WTC11 (cell line): Measurements from ENCODE around the gene ZC3H13. TPM values are rescaled to one million over a fixed set of nuclear protein-coding genes. Genes with fewer than 3 reads are reported as not detected.

Experiments
- ATAC-seq: fragments of 200-7000 bp; cut with Tn5 transposase; 2 replicates; pipeline ENCODE4 v1.10.0; 2021; ENCODE audit warnings: mild to moderate bottlenecking, moderate library complexity
- CTCF ChIA-PET: fragments of 300-600 bp; sonication (Branson Sonifier 250); formaldehyde crosslinking; loops from one replicate; lab custom pipeline; 2021; ENCODE audit warnings: antibody characterized with exemption; lab: Charles Lee
- POLR2A ChIA-PET: fragments of 350-600 bp; sonication (Branson Sonifier 250); formaldehyde crosslinking; loops from one replicate; lab custom pipeline; 2021; ENCODE audit warnings: antibody characterized with exemption; lab: Charles Lee
- DNase-seq: peaks from one replicate; pipeline ENCODE4 v3.0.0; 2021; ENCODE audit warnings: low spot score
- H3K27ac Mint-ChIP-seq: 2 replicates; pipeline ENCODE4 v1.8.0; 2021; ENCODE audit warnings: mixed read lengths
- H3K27me3 Mint-ChIP-seq: 2 replicates; pipeline ENCODE4 v1.8.0; 2021; ENCODE audit warnings: low read depth, mild to moderate bottlenecking, moderate library complexity, mixed read lengths
- H3K36me3 Mint-ChIP-seq: 2 replicates; pipeline ENCODE4 v1.8.0; 2021; ENCODE audit warnings: mixed read lengths
- H3K4me1 Mint-ChIP-seq: 2 replicates; pipeline ENCODE4 v1.8.0; 2022; ENCODE audit warnings: mixed read lengths
- H3K4me3 Mint-ChIP-seq: 2 replicates; pipeline ENCODE4 v1.8.0; 2021; ENCODE audit warnings: mild to moderate bottlenecking, moderate library complexity, mixed read lengths
- H3K9me3 Mint-ChIP-seq: 2 replicates; pipeline ENCODE4 v1.8.0; 2021; ENCODE audit warnings: mixed read lengths
- AR ChIP-seq: fragments of 250-450 bp; sonication (Bioruptor Pico); IDR thresholded peaks from 2 replicates; pipeline ENCODE4 v1.9.0; 2021; ENCODE audit warnings: mild to moderate bottlenecking
- ELF4 ChIP-seq: sonication (generic); formaldehyde crosslinking; IDR thresholded peaks from 2 replicates; pipeline ENCODE4 v1.8.1; 2022; ENCODE audit warnings: low read depth, mild to moderate bottlenecking, moderate library complexity, missing genetic modification reagents
- FOXJ3 ChIP-seq: sonication (generic); formaldehyde crosslinking; IDR thresholded peaks from 2 replicates; pipeline ENCODE4 v1.9.0; 2021; ENCODE audit warnings: missing genetic modification reagents, mild to moderate bottlenecking, borderline replicate concordance
- FOXK1 ChIP-seq: sonication (generic); formaldehyde crosslinking; IDR thresholded peaks from 2 replicates; pipeline ENCODE4 v1.8.0; 2022; ENCODE audit warnings: mild to moderate bottlenecking, moderate library complexity, missing genetic modification reagents
- FOXP1 ChIP-seq: sonication (generic); formaldehyde crosslinking; IDR thresholded peaks from 2 replicates; pipeline ENCODE4 v1.8.0; 2022; ENCODE audit warnings: missing genetic modification reagents, mild to moderate bottlenecking, moderate library complexity, borderline replicate concordance
- GABPB1 ChIP-seq: sonication (generic); formaldehyde crosslinking; IDR thresholded peaks from 2 replicates; pipeline ENCODE4 v1.8.1; 2023; ENCODE audit warnings: mild to moderate bottlenecking, missing genetic modification reagents
- GRHL2 ChIP-seq: fragments of 250-450 bp; sonication (Bioruptor Pico); IDR thresholded peaks from 2 replicates; pipeline ENCODE4 v1.8.0; 2022; ENCODE audit warnings: mild to moderate bottlenecking, moderate library complexity; ENCODE audit not compliant: insufficient replicate concordance, severe bottlenecking
- MAX ChIP-seq: sonication (generic); formaldehyde crosslinking; IDR thresholded peaks from 2 replicates; pipeline ENCODE4 v1.8.0; 2022; ENCODE audit warnings: mild to moderate bottlenecking, missing genetic modification reagents
- MXD4 ChIP-seq: fragments of 250-450 bp; sonication (Bioruptor Pico); IDR thresholded peaks from 2 replicates; pipeline ENCODE4 v1.8.0; 2021; ENCODE audit warnings: mild to moderate bottlenecking, moderate library complexity, borderline replicate concordance
- MYBL2 ChIP-seq: sonication (generic); formaldehyde crosslinking; IDR thresholded peaks from 2 replicates; pipeline ENCODE4 v1.8.1; 2023; ENCODE audit warnings: mild to moderate bottlenecking, moderate library complexity, missing genetic modification reagents
- NR2C2 ChIP-seq: sonication (generic); formaldehyde crosslinking; IDR thresholded peaks from 2 replicates; pipeline ENCODE4 v1.8.0; 2022; ENCODE audit warnings: mild to moderate bottlenecking, missing genetic modification reagents
- NR3C1 ChIP-seq: sonication (generic); formaldehyde crosslinking; conservative IDR thresholded peaks from 2 replicates; pipeline ENCODE4 v1.8.1; 2023; ENCODE audit warnings: low read depth, mild to moderate bottlenecking, missing genetic modification reagents
- SOX15 ChIP-seq: fragments of 250-450 bp; sonication (Bioruptor Pico); IDR thresholded peaks from 2 replicates; pipeline ENCODE4 v1.9.0; 2021; ENCODE audit warnings: mild to moderate bottlenecking
- SP1 ChIP-seq: sonication (generic); formaldehyde crosslinking; conservative IDR thresholded peaks from 2 replicates; pipeline ENCODE4 v1.8.1; 2022; ENCODE audit warnings: missing genetic modification reagents
- TCF7 ChIP-seq: sonication (generic); formaldehyde crosslinking; IDR thresholded peaks from 2 replicates; pipeline ENCODE4 v1.8.0; 2022; ENCODE audit warnings: mild to moderate bottlenecking, low read depth, missing genetic modification reagents, moderate library complexity
- ZBTB21 ChIP-seq: sonication (generic); formaldehyde crosslinking; IDR thresholded peaks from 2 replicates; pipeline ENCODE4 v1.8.1; 2023; ENCODE audit warnings: mild to moderate bottlenecking, missing genetic modification reagents, borderline replicate concordance
- total RNA-seq: library from RNA; stranded (reverse); gene quantifications from 3 replicates; pipeline ENCODE4 v1.2.3, GENCODE V29; 2021
- TF ChIP-seq, protein P1 (sequence below): sonication (generic); formaldehyde crosslinking; IDR thresholded peaks from 2 replicates; pipeline ENCODE4 v1.8.1; 2022; ENCODE audit warnings: mild to moderate bottlenecking, moderate library complexity, missing genetic modification reagents
- TF ChIP-seq, protein P2 (sequence below): sonication (generic); formaldehyde crosslinking; IDR thresholded peaks from 2 replicates; pipeline ENCODE4 v1.8.1; 2023; ENCODE audit warnings: mild to moderate bottlenecking, missing genetic modification reagents, borderline replicate concordance
- TF ChIP-seq, protein P3 (sequence below): fragments of 250-450 bp; sonication (Bioruptor Pico); IDR thresholded peaks from 2 replicates; pipeline ENCODE4 v1.9.0; 2021; ENCODE audit warnings: moderate library complexity, mild to moderate bottlenecking, inconsistent platforms, borderline replicate concordance
- TF ChIP-seq, protein P4 (sequence below): fragments of 250-450 bp; sonication (Bioruptor Pico); IDR thresholded peaks from 2 replicates; pipeline ENCODE4 v1.9.0; 2021; ENCODE audit warnings: mild to moderate bottlenecking, borderline replicate concordance
- TF ChIP-seq, protein P5 (sequence below): fragments of 200-600 bp; IDR thresholded peaks from 2 replicates; pipeline ENCODE4 v1.8.0; 2022; ENCODE audit warnings: antibody characterized with exemption

Gene ZC3H13
- total RNA-seq, 1 experiment from 2014 or later, result 49.7 TPM

GRCh38 chr13:45909673-45910072 lies 142.9 kb downstream of the ZC3H13 start:
- Mint-ChIP-seq H3K9me3 (peaks cover 6% of the 10 kb centered on the region; the same call in 1 of the 2 replicates), H3K4me3 (no peak overlapping the region), H3K36me3 (no peaks in the 10 kb centered on the region), H3K4me1 (peaks cover 6% of the 10 kb centered on the region; the same call in 1 of the 2 replicates)
- TF ChIP-seq SP1 (CRISPR knock-in tag), result no peak
- TF ChIP-seq MYBL2, result no peak
- TF ChIP-seq MXD4 (CRISPR knock-in tag), result no peak
- no peak for TF ChIP-seq FOXK1
- TF ChIP-seq NR3C1, result no peak
- TF ChIP-seq, protein P1, sequence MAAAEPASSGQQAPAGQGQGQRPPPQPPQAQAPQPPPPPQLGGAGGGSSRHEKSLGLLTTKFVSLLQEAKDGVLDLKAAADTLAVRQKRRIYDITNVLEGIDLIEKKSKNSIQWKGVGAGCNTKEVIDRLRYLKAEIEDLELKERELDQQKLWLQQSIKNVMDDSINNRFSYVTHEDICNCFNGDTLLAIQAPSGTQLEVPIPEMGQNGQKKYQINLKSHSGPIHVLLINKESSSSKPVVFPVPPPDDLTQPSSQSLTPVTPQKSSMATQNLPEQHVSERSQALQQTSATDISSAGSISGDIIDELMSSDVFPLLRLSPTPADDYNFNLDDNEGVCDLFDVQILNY (CRISPR knock-in tag), result no peak
- TF ChIP-seq NR2C2, result no peak
- TF ChIP-seq, protein P2, sequence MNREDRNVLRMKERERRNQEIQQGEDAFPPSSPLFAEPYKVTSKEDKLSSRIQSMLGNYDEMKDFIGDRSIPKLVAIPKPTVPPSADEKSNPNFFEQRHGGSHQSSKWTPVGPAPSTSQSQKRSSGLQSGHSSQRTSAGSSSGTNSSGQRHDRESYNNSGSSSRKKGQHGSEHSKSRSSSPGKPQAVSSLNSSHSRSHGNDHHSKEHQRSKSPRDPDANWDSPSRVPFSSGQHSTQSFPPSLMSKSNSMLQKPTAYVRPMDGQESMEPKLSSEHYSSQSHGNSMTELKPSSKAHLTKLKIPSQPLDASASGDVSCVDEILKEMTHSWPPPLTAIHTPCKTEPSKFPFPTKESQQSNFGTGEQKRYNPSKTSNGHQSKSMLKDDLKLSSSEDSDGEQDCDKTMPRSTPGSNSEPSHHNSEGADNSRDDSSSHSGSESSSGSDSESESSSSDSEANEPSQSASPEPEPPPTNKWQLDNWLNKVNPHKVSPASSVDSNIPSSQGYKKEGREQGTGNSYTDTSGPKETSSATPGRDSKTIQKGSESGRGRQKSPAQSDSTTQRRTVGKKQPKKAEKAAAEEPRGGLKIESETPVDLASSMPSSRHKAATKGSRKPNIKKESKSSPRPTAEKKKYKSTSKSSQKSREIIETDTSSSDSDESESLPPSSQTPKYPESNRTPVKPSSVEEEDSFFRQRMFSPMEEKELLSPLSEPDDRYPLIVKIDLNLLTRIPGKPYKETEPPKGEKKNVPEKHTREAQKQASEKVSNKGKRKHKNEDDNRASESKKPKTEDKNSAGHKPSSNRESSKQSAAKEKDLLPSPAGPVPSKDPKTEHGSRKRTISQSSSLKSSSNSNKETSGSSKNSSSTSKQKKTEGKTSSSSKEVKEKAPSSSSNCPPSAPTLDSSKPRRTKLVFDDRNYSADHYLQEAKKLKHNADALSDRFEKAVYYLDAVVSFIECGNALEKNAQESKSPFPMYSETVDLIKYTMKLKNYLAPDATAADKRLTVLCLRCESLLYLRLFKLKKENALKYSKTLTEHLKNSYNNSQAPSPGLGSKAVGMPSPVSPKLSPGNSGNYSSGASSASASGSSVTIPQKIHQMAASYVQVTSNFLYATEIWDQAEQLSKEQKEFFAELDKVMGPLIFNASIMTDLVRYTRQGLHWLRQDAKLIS, result no peak
- TF ChIP-seq ZBTB21 (CRISPR knock-in tag), result no peak
- TF ChIP-seq FOXP1 (CRISPR knock-in tag), result no peak
- no peak for TF ChIP-seq TCF7 (CRISPR knock-in tag)
- TF ChIP-seq ELF4 (CRISPR knock-in tag), result no peak
- TF ChIP-seq AR, result no peak
- no peak for TF ChIP-seq SOX15 (CRISPR knock-in tag)
- TF ChIP-seq, protein P3, sequence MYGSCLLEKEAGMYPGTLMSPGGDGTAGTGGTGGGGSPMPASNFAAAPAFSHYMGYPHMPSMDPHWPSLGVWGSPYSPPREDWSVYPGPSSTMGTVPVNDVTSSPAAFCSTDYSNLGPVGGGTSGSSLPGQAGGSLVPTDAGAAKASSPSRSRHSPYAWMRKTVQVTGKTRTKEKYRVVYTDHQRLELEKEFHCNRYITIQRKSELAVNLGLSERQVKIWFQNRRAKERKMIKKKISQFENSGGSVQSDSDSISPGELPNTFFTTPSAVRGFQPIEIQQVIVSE (CRISPR knock-in tag), result no peak
- TF ChIP-seq, all 79 proteins: peak for 0
- no peak overlapping the region for H3K27ac Mint-ChIP-seq
- ChIA-PET CTCF (no interaction called here), POLR2A (no interaction called here)
- ATAC-seq, result no peak
- DNase-seq, result no peak
- H3K27me3 Mint-ChIP-seq, result no peaks in the 10 kb centered on the region; the same call in 1 of the 2 replicates

DNA sequence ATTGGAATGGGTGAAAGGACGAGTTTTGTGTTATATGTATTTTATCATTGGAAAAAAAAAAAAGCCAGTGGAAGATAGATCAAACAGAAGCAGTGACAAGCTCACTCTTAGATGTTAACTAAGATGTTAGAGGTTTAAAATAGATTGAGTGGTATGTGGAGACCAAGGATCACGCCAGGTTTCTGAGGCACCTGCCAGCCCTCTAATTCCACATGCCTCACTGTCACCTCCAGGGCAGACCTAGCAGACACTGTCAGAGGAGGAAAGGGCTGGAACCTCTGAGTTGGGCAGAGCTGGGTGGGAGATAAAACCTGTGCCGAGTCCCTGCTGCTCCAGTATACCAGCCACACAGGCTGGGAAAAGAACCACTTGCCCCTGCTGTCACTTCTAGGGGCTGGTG lies 143.5 kb downstream of the ZC3H13 start:
- H3K4me1 Mint-ChIP-seq, result peaks cover 6% of the 10 kb centered on the region; the same call in 1 of the 2 replicates
- no peak for TF ChIP-seq ELF4 (CRISPR knock-in tag)
- TF ChIP-seq FOXJ3 (CRISPR knock-in tag), result no peak
- TF ChIP-seq ZBTB21 (CRISPR knock-in tag), result no peak
- TF ChIP-seq GABPB1, result no peak
- TF ChIP-seq, protein P4, sequence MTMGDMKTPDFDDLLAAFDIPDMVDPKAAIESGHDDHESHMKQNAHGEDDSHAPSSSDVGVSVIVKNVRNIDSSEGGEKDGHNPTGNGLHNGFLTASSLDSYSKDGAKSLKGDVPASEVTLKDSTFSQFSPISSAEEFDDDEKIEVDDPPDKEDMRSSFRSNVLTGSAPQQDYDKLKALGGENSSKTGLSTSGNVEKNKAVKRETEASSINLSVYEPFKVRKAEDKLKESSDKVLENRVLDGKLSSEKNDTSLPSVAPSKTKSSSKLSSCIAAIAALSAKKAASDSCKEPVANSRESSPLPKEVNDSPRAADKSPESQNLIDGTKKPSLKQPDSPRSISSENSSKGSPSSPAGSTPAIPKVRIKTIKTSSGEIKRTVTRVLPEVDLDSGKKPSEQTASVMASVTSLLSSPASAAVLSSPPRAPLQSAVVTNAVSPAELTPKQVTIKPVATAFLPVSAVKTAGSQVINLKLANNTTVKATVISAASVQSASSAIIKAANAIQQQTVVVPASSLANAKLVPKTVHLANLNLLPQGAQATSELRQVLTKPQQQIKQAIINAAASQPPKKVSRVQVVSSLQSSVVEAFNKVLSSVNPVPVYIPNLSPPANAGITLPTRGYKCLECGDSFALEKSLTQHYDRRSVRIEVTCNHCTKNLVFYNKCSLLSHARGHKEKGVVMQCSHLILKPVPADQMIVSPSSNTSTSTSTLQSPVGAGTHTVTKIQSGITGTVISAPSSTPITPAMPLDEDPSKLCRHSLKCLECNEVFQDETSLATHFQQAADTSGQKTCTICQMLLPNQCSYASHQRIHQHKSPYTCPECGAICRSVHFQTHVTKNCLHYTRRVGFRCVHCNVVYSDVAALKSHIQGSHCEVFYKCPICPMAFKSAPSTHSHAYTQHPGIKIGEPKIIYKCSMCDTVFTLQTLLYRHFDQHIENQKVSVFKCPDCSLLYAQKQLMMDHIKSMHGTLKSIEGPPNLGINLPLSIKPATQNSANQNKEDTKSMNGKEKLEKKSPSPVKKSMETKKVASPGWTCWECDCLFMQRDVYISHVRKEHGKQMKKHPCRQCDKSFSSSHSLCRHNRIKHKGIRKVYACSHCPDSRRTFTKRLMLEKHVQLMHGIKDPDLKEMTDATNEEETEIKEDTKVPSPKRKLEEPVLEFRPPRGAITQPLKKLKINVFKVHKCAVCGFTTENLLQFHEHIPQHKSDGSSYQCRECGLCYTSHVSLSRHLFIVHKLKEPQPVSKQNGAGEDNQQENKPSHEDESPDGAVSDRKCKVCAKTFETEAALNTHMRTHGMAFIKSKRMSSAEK (CRISPR knock-in tag), result no peak
- TF ChIP-seq GRHL2 (CRISPR knock-in tag), result no peak
- TF ChIP-seq MYBL2, result no peak
- TF ChIP-seq, protein P5, sequence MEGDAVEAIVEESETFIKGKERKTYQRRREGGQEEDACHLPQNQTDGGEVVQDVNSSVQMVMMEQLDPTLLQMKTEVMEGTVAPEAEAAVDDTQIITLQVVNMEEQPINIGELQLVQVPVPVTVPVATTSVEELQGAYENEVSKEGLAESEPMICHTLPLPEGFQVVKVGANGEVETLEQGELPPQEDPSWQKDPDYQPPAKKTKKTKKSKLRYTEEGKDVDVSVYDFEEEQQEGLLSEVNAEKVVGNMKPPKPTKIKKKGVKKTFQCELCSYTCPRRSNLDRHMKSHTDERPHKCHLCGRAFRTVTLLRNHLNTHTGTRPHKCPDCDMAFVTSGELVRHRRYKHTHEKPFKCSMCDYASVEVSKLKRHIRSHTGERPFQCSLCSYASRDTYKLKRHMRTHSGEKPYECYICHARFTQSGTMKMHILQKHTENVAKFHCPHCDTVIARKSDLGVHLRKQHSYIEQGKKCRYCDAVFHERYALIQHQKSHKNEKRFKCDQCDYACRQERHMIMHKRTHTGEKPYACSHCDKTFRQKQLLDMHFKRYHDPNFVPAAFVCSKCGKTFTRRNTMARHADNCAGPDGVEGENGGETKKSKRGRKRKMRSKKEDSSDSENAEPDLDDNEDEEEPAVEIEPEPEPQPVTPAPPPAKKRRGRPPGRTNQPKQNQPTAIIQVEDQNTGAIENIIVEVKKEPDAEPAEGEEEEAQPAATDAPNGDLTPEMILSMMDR, result no peak
- TF ChIP-seq MAX (CRISPR knock-in tag), result no peak

More for the DNA sequence above, 143.5 kb downstream of the ZC3H13 start:
- H3K27me3 Mint-ChIP-seq, result peaks cover 2% of the 10 kb centered on the region; the same call in 1 of the 2 replicates
- ATAC-seq, result no peak
- no peak for DNase-seq
- H3K27ac Mint-ChIP-seq, result no peak overlapping the region
- H3K9me3 Mint-ChIP-seq, result peaks cover 6% of the 10 kb centered on the region; the same call in 1 of the 2 replicates
- ChIA-PET CTCF (no interaction called here), POLR2A (no interaction called here)
- no peak overlapping the region for H3K4me3 Mint-ChIP-seq
- H3K36me3 Mint-ChIP-seq, result no peaks in the 10 kb centered on the region
